ENCODE measurements around the gene ANKRD23.

ANKRD23 gene

GRCh38 chr2:96838345-96839292 lies 5.2 kb downstream of the ANKRD23 start:
- no peak for DNase-seq (ENCODE audit: low read depth, low spot score)

GRCh38 chr2:96837575-96837974 lies 6.2 kb downstream of the ANKRD23 start:
- no peak for DNase-seq (ENCODE audit: low read depth, low spot score)

GRCh38 chr2:96835830-96836229 lies 8.0 kb downstream of the ANKRD23 start:
- DNase-seq (ENCODE audit: low read depth, low spot score), result no peak

GRCh38 chr2:96832754-96833507 lies 10.9 kb downstream of the ANKRD23 start:
- peak; percentile 86 for DNase-seq (ENCODE audit: low read depth, low spot score)

- no peak for DNase-seq (ENCODE audit: low read depth, low spot score)
Measured at GRCh38 chr2:96832408-96832753, 11.4 kb downstream of the ANKRD23 start.

GRCh38 chr2:96831679-96832078 lies 12.1 kb downstream of the ANKRD23 start:
- no peak for DNase-seq (ENCODE audit: low read depth, low spot score)

GRCh38 chr2:96830044-96830562 lies 13.7 kb downstream of the ANKRD23 start:
- DNase-seq (ENCODE audit: low read depth, low spot score), result no peak

GRCh38 chr2:96828874-96829273 lies 14.9 kb downstream of the ANKRD23 start:
- no peak for DNase-seq (ENCODE audit: low read depth, low spot score)

- DNase-seq (ENCODE audit: low read depth, low spot score), result no peak
Measured at GRCh38 chr2:96828436-96828835, 15.4 kb downstream of the ANKRD23 start.

GRCh38 chr2:96826546-96827278 lies 17.1 kb downstream of the ANKRD23 start:
- no peak for DNase-seq (ENCODE audit: low read depth, low spot score)

GRCh38 chr2:96825057-96825456 lies 18.8 kb downstream of the ANKRD23 start:
- DNase-seq (ENCODE audit: low read depth, low spot score), result no peak

- no peak for DNase-seq (ENCODE audit: low read depth, low spot score)
Measured at GRCh38 chr2:96824079-96824870, 19.5 kb downstream of the ANKRD23 start.

GRCh38 chr2:96823198-96823597 lies 20.6 kb downstream of the ANKRD23 start:
- no peak for DNase-seq (ENCODE audit: low read depth, low spot score)

- no peak for DNase-seq (ENCODE audit: low read depth, low spot score)
Measured at GRCh38 chr2:96822786-96823185, 21.0 kb downstream of the ANKRD23 start.

GRCh38 chr2:96821113-96821675 lies 22.6 kb downstream of the ANKRD23 start:
- DNase-seq (ENCODE audit: low read depth, low spot score), result no peak

- no peak for DNase-seq (ENCODE audit: low read depth, low spot score)
Measured at GRCh38 chr2:96819876-96820511, 23.8 kb downstream of the ANKRD23 start.

- DNase-seq (ENCODE audit: low read depth, low spot score), result no peak
Measured at GRCh38 chr2:96819128-96819875, 24.5 kb downstream of the ANKRD23 start.

- DNase-seq (ENCODE audit: low read depth, low spot score), result no peak
Measured at GRCh38 chr2:96817882-96818281, 25.9 kb downstream of the ANKRD23 start.
